NCI-H748 (cell line): ENCODE results near the gene ZDBF2.
"Not testable (repeated sequence)": the region's sequence is repeated elsewhere in the genome, so short reads cannot be mapped to it uniquely, and the experiment has no call there.

Experiments
- DNase-seq: peaks from one replicate; lab custom pipeline; 2025; ENCODE audit not compliant: unreplicated experiment; lab: John Stamatoyannopoulos, UW

ZDBF2 gene

GRCh38 chr2:206274434-206275311 is at the start of gene ZDBF2:
Gene ZDBF2 (plus strand): TSS chr2:206274663. CDS start chr2:206281850, 7,187 bp downstream.
- peak; percentile 90 for DNase-seq

GRCh38 chr2:206225435-206226232 is 48.8 kb upstream of the ZDBF2 start:
- no peak for DNase-seq

- not testable (repeated sequence) for DNase-seq
These were observed 45.8 kb upstream of the ZDBF2 start for GRCh38 chr2:206228636-206229035.

- DNase-seq, result no peak
These were observed 44.8 kb upstream of the ZDBF2 start for GRCh38 chr2:206229642-206230041.

GRCh38 chr2:206230060-206230762 is 44.3 kb upstream of the ZDBF2 start:
- peak; percentile 93 for DNase-seq

GRCh38 chr2:206231669-206232286 is 42.7 kb upstream of the ZDBF2 start:
- no peak for DNase-seq

- DNase-seq, result peak; percentile 77
These were observed 42.0 kb upstream of the ZDBF2 start for GRCh38 chr2:206232287-206233035.

GRCh38 chr2:206239157-206239556 is 35.3 kb upstream of the ZDBF2 start:
- no peak for DNase-seq

- DNase-seq, result no peak
These were observed 34.1 kb upstream of the ZDBF2 start for GRCh38 chr2:206240327-206240726.

- no peak for DNase-seq
These were observed 32.7 kb upstream of the ZDBF2 start for GRCh38 chr2:206241736-206242135.

- peak; percentile 9 for DNase-seq
These were observed 29.2 kb upstream of the ZDBF2 start for GRCh38 chr2:206245265-206245672.

GRCh38 chr2:206250041-206250897 is 24.2 kb upstream of the ZDBF2 start:
- DNase-seq, result no peak

- no peak for DNase-seq
These were observed 21.2 kb upstream of the ZDBF2 start for GRCh38 chr2:206253125-206253776.

- no peak for DNase-seq
These were observed 20.7 kb upstream of the ZDBF2 start for GRCh38 chr2:206253777-206254166.

- DNase-seq, result peak; percentile 36
These were observed 19.5 kb upstream of the ZDBF2 start for GRCh38 chr2:206255003-206255402.

GRCh38 chr2:206256706-206257205 is 17.7 kb upstream of the ZDBF2 start:
- no peak for DNase-seq

GRCh38 chr2:206257350-206257749 is 17.1 kb upstream of the ZDBF2 start:
- DNase-seq, result no peak

- DNase-seq, result no peak
These were observed 16.6 kb upstream of the ZDBF2 start for GRCh38 chr2:206257861-206258260.

- not testable (repeated sequence) for DNase-seq
These were observed 15.8 kb upstream of the ZDBF2 start for GRCh38 chr2:206258615-206259014.
